Measurements from ENCODE around the gene SKIC2. TPM values are rescaled to one million over a fixed set of nuclear protein-coding genes. Genes with fewer than 3 reads are reported as not detected.

Gene SKIC2
- total and polyA plus RNA-seq, 7 donors = 22.1 to 73.4 (median 31.6) TPM

GRCh38 chr6:31968326-31968725 is 9.4 kb downstream of the SKIC2 start:
- DNase-seq = no peak
- Histone ChIP-seq H3K4me3 (no peak overlapping the region), H3K9me3 (no peaks in the 10 kb centered on the region), H3K4me1 (peaks cover 0 to 27% (median 25%) of the 10 kb centered on the region in 4 donors), H3K27ac (no peak overlapping the region), H3K27me3 (no peaks in the 10 kb centered on the region), H3K36me3 (peaks cover 5 to 75% (median 51%) of the 10 kb centered on the region in 4 donors)
- intact Hi-C loops (cut with DNase I) = no loop called here
- TF ChIP-seq, protein P1, sequence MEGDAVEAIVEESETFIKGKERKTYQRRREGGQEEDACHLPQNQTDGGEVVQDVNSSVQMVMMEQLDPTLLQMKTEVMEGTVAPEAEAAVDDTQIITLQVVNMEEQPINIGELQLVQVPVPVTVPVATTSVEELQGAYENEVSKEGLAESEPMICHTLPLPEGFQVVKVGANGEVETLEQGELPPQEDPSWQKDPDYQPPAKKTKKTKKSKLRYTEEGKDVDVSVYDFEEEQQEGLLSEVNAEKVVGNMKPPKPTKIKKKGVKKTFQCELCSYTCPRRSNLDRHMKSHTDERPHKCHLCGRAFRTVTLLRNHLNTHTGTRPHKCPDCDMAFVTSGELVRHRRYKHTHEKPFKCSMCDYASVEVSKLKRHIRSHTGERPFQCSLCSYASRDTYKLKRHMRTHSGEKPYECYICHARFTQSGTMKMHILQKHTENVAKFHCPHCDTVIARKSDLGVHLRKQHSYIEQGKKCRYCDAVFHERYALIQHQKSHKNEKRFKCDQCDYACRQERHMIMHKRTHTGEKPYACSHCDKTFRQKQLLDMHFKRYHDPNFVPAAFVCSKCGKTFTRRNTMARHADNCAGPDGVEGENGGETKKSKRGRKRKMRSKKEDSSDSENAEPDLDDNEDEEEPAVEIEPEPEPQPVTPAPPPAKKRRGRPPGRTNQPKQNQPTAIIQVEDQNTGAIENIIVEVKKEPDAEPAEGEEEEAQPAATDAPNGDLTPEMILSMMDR (IDR thresholded peaks at IDR 0.05) = no peak
- no peak for TF ChIP-seq EP300 (IDR thresholded peaks at IDR 0.05)
- TF ChIP-seq POLR2A (IDR thresholded peaks at IDR 0.05) = no peak
- no peak for TF ChIP-seq POLR2AphosphoS5 (IDR thresholded peaks at IDR 0.05)
- 90% methylated on average over 11 of the region's 11 CpGs for WGBS, 2 donors

DNA sequence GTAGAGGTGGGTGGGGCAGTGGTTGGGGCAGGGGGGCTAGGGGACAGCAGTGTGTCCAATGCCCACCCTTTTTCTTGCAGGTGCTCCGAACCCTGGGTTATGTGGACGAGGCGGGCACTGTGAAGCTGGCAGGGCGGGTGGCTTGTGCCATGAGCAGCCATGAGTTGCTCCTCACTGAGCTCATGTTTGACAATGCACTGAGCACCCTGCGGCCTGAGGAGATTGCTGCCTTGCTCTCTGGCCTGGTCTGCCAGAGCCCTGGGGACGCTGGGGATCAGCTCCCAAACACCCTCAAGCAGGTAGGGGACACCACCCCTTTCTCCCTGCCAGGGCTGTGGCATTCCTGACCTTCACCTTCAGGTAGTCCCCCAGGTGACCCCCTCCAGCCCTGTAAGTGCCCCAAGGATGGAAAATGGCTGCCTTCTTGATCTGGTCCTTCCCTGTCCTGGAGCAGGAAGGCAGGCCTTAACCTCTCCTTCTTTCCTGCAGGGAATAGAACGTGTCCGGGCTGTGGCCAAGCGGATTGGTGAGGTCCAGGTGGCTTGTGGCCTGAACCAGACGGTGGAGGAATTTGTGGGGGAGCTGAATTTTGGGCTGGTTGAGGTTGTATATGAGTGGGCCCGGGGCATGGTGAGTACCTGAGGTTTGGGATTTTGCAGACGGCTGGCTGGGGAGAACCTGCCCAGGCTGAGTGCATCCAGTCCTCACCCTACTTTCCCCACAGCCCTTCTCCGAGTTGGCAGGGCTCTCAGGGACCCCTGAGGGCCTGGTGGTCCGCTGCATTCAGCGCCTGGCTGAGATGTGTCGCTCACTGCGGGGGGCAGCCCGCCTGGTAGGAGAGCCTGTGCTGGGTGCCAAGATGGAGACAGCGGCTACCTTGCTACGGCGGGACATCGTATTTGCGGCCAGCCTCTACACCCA is 10.1 kb downstream of the SKIC2 start:
- WGBS, 2 donors = 89 to 91% methylated on average over 23 of the region's 23 CpGs
- no peak overlapping the region for H3K27ac ChIP-seq
- DNase-seq = peak; percentile 65

DNA sequence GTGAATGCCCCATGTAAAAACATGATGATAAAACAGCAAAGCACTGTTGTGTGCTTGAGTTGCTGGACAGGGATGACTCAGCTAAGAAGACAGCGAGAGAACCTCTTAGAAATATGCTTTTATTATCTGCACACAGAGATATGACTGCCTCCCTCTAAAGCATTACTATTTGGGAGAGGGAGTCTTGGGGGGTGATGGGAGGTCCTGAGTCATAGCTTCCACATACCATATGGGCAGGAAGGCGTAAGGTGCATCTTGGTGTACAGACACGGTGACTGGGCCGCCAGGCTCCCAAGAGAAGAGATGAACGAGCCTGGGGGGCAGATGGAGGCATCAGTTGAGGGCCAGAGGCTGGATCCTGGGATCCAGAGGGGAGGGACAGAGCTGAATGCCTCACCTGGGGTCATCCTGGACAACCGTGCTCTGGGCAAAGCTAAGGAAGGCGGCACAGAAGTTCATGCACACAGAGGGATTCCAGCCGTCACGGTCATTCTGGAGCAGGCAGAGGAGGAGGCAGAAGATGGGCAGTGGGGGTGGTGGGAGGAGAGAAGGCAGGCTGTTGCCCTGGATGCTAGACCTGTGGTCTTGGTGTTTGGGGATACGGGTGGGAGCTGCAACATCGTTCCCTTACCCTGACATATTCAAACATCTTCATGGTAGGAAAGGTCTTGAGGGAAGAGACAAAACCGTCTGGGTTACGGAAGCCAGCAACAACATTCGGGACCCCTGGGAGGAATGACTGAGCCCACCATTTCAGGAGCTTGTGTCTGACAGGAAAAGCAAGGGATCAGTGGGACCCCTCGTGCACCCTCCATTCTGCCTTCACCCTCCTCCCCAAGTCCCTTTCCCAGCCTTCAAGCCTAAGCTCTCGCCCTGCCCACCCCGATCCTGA is 11.0 kb downstream of the SKIC2 start:
- Histone ChIP-seq H3K9me3 (no peaks in the 10 kb centered on the region), H3K27me3 (no peaks in the 10 kb centered on the region), H3K27ac (peak overlapping the region; percentile 93 to 96 (median 94)), H3K36me3 (peaks cover 0 to 59% (median 36%) of the 10 kb centered on the region in 4 donors), H3K4me3 (no peak overlapping the region), H3K4me1 (peaks cover 0 to 36% (median 29%) of the 10 kb centered on the region in 4 donors)
- peak; percentile 61 for DNase-seq
- 81 to 85% methylated on average over 17 of the region's 17 CpGs for WGBS, 2 donors
- intact Hi-C loops (cut with DNase I) = loop anchor here (10.0 kb wide), 1 partner anchor 225 kb away; the partner anchor contains the start of genes GPSM3 and PBX2
- TF ChIP-seq, protein P1 (IDR thresholded peaks at IDR 0.05) = no peak
- TF ChIP-seq EP300 (IDR thresholded peaks at IDR 0.05) = no peak
- no peak for TF ChIP-seq POLR2A (IDR thresholded peaks at IDR 0.05)
- TF ChIP-seq POLR2AphosphoS5 (IDR thresholded peaks at IDR 0.05) = no peak

More for the DNA sequence above, 10.1 kb downstream of the SKIC2 start:
- peaks cover 0 to 34% (median 29%) of the 10 kb centered on the region in 4 donors for H3K4me1 ChIP-seq
- no peaks in the 10 kb centered on the region for H3K27me3 ChIP-seq
- TF ChIP-seq POLR2A (IDR thresholded peaks at IDR 0.05) (no peak), POLR2AphosphoS5 (IDR thresholded peaks at IDR 0.05) (no peak), EP300 (IDR thresholded peaks at IDR 0.05) (no peak)
- TF ChIP-seq, protein P1 (IDR thresholded peaks at IDR 0.05) = no peak
- intact Hi-C loops (cut with DNase I) = no loop called here
- no peaks in the 10 kb centered on the region for H3K9me3 ChIP-seq
- peaks cover 3 to 68% (median 44%) of the 10 kb centered on the region in 4 donors for H3K36me3 ChIP-seq
- no peak overlapping the region for H3K4me3 ChIP-seq

DNA sequence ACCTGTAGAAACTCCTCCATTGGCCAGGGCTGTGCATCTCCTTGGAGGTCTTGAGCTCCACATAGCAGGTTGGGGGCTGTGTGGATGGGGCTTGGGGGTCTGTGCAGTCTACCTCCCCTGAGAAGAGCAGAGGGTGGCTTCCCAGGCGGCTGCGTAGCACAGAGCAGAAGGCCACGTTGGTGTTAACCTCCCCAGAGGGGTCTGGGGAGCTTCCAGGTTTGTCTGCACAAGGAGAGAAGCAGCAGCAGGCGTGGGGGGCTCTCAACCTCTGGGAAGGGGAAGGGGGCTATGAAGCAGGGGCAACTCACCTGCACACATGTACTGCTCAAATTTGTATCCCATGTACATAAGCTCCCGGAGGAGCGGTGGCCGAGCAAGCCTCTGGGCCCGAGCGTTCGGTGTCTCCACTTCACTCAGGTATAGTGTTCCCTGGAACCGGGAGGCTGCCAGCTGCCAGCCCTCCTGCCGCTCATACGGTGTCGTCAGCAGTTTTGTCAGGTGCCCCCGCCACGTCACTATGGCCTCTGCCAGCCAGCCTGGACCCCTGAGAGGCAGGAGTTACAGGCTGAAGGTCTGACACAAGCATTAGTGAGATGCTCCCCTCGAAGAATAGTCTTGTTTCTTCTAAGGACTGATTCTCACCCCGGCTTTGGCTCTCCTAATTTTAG is 11.8 kb downstream of the SKIC2 start:
- peaks cover 0 to 51% (median 33%) of the 10 kb centered on the region in 4 donors for H3K36me3 ChIP-seq

More for the DNA sequence above, 11.8 kb downstream of the SKIC2 start:
- Histone ChIP-seq H3K9me3 (no peaks in the 10 kb centered on the region), H3K4me3 (peak overlapping the region; percentile 50 to 81 (median 65)), H3K27me3 (no peaks in the 10 kb centered on the region), H3K4me1 (peaks cover 0 to 36% (median 29%) of the 10 kb centered on the region in 4 donors), H3K27ac (peak overlapping the region; percentile 93 to 96 (median 94))
- 82 to 86% methylated on average over 18 of the region's 18 CpGs for WGBS, 2 donors
- intact Hi-C loops (cut with DNase I) = loop anchor here (1.0 to 10.0 kb wide), 2 partner anchors 11 to 224 kb away; partner anchors contain the start of genes GPSM3, PBX2 and SKIC2
- DNase-seq = peak; percentile 68
- TF ChIP-seq POLR2A (IDR thresholded peaks at IDR 0.05) (no peak), POLR2AphosphoS5 (IDR thresholded peaks at IDR 0.05) (no peak), EP300 (IDR thresholded peaks at IDR 0.05) (no peak)
- TF ChIP-seq, protein P1 (IDR thresholded peaks at IDR 0.05) = no peak

All from sigmoid colon (tissue), 7 donors.